Middle frontal gyrus (tissue), 1 donor: ENCODE data around the gene FBXL16.
"Not testable (repeated sequence)": the region's sequence is repeated elsewhere in the genome, so short reads cannot be mapped to it uniquely, and the experiment has no call there.

Experiments
- DNase-seq: peaks from one replicate; pipeline ENCODE4 v3.0.0-alpha.2; 2015; ENCODE audit warnings: low spot score; ENCODE audit errors: extremely low spot score

FBXL16 gene

DNA sequence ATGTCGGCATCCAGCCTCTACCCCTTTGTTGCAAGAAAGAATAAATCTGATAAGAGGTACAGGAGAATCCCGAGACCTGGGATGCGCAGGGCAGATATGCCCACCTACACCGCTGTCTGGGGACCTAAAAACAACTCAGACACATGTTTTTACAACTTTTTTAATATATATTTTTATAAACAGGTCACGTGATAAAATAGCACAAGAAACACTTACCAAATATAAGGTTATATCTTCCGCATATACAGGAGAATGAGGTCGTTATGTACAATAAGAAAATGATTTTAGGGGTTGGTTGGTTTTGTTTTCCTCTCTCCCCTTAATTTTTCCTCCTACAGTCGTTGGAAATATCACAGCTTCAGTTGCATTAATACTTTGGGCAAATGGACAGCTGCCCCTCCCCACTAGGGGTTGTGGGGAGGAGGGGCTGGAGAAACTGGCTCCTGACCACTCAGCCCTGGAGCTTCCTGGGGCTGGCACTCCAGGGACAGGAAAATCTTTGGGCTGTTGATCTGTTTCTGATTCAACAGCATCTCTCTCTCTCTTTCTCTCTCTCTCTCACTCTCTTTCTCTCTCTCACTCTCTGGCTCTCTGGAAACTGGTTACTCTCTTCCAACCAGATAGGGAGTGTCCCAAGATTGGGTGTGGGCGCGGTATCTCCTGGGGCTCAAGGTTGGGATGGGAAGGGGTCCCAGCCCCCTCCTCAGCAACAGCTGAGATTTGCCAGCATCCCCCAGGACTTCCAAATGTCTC lies 13.1 kb downstream of the FBXL16 start:
- no peak for DNase-seq

GRCh38 chr16:691242-691641 lies 14.4 kb downstream of the FBXL16 start:
- not testable (repeated sequence) for DNase-seq

GRCh38 chr16:689175-689897 lies 16.3 kb downstream of the FBXL16 start:
- no peak for DNase-seq

- no peak for DNase-seq
Observed at GRCh38 chr16:687499-687898, 18.1 kb downstream of the FBXL16 start.

- no peak for DNase-seq
Observed at GRCh38 chr16:686459-687260, 18.9 kb downstream of the FBXL16 start.

DNA sequence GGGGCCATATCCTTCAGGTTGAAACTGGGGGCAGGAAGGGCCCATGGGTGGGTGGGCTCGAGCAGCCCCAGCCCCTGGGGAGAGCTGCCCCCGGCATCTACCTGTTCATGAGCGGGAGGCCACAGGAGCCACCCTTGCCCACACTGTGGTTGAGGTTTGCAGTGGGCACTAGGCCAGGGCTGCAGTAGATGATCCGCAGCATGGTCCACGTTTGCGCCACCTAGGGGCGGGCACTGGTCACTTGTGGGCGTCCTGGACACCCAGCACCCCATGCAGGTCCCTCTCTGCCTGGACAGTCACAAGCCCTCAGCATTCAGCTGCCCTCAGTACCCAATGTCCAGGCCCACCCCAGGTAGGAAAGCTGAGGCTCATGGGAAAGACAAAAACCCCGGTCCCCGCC lies 19.6 kb downstream of the FBXL16 start:
- no peak for DNase-seq

DNA sequence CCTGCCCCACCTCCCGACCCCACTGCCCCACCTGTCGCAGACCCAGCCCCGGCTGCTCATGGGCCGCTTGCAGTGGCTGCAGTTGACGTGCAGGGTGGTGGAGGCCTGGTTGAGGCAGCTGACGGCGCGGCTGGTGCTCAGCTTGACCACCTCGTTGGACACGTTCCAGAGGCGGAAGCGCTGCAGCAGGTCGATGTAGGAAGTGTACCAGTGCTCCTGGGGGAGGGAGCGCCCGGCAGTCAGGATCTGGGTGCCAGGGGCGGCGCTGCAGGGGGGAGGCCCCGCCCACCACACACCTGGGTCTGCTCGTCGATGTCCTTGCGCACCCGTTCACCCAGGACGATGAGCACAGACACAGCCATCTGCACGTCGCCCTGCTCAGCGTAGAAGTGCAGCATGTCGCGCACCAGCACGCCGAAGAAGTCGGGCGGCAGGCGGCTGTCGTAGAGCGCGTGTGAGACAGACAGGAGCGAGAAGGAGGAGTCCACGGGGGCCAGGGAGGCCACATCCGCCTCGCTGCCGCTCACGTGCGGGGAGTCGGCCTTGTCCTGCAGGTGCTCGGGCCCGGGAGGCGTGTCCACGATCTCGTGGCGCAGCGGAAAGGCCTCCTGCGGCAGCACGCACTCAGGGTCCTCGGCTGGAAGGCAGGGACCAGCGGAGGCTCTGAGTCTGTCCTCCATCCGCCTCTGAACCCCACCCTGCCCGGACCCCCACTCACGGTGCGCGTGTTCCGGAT lies 20.5 kb downstream of the FBXL16 start:
- DNase-seq = no peak

DNA sequence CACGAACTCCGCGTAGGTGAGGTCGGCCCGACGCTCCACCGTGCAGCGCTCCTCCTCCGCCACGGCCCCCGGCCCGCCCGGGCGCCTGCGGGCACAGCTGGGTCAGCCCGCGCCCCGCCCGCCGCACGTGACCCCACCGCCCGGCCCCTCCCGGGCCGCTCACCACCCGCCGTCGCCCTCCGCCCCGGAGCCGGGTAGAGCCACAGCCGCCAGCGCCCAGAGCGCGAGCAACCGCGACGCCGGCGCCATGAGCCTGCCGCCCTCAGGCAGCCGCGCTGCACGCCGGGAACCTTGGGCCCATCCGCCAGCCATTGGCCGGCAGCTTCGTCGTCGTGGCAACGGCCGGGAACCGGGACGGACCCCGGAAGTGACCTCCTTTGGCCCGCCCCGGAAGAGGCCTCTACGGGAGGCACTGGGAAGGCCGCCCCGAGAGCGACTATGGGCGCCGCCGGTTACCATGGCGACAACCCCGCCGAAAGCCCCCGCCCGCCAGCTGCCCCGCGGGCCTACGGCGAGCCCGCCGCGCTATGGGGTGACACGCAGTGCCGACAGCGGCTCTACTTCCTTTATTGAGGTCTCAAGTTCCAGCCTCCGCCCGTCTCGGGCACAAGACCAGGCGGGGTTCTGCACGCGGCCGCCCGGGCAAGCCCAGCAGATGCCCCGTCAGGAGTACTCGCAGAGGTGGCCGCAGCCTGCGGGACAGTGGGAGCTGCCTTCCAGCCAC lies 21.4 kb downstream of the FBXL16 start, which contains the start of gene JMJD8:
JMJD8 (minus strand) TSS at position 264 of the 724 bp plus-strand sequence; CDS start at position 249, 15 bp downstream.
- DNase-seq = peak; percentile 93

DNA sequence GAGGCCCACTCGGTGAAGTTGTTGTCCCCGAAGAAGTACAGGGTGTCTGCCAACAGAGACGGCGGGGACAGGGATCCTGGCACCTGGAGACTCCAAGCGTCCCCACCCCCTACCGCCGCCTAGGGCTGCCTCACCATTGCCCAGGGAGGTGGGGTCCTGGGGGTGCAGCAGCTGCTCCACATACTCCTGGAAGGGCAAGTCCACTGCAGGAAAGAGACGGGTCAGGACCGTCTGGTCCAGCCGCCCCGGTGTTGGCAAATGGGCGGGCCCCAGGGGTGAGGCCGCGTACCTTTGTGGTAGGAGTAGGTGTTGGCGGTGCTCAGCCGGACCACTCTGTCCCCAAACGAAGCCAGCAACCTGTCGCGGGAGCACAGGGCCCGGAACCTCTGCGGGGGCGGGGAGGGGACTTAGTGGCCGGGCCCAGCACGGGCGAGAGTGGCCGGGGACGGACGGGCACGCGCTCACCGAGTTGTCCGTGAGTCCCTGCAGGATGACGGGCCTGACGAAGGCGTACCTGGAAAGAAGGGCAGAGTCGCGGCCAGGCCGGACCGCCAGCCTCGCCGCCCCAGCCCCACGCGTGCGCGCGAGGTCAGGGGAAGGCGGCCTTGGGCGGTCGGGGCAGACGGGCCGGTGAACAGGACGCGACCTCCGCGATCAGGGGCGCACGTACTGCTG lies 22.1 kb downstream of the FBXL16 start:
- no peak for DNase-seq

GRCh38 chr16:682493-683395 lies 22.9 kb downstream of the FBXL16 start:
- DNase-seq = no peak

DNA sequence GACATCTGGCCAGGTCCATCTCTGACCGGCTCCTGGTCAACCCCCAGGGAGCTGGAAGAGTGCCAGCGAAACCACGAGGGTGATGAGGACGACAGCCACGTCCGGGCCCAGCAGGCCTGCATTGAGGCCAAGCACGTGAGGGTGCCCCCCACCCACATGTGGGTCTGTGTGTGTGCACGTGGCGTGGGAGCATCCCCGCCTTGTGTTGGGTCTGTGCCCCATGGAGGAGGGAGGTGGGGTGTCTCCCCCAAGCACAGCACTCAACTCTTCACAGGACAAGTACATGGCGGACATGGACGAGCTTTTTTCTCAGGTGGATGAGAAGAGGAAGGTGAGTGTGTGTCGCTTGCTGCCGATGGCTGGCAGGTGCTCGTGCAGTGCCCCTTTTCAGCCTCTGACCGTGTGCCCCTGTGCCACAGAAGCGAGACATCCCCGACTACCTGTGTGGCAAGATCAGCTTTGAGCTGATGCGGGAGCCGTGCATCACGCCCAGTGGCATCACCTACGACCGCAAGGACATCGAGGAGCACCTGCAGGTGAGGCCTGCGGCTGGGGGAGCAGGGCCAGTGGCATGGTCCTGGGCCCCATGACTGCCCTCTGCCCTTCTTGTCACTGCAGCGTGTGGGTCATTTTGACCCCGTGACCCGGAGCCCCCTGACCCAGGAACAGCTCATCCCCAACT lies 23.7 kb downstream of the FBXL16 start:
- DNase-seq = no peak

DNA sequence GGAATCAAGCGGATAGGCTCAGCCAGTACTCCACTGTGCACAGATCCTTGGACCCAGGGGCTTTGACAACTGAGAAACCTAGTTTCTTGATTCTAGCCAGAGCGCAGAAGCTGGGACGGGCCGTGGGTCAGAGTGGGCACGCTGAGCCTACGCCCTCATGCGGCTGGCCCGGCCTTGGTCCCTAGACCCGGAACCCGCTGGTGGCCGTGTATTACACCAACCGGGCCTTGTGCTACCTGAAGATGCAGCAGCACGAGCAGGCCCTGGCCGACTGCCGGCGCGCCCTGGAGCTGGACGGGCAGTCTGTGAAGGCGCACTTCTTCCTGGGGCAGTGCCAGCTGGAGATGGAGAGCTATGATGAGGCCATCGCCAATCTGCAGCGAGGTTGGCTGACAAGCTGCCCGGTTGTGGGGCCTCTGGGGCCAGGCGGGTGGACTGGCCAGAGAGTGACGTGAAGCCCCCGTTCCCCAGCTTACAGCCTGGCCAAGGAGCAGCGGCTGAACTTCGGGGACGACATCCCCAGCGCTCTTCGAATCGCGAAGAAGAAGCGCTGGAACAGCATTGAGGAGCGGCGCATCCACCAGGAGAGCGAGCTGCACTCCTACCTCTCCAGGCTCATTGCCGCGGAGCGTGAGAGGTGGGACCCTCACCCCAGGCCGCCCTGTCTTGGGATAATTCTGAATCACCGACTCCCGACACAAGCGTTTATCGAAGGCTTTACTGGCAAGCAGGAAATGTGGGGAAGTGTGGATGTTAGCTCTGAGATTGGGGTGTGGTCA lies 24.4 kb downstream of the FBXL16 start:
- DNase-seq = no peak

GRCh38 chr16:680625-680945 lies 25.0 kb downstream of the FBXL16 start:
- no peak for DNase-seq

DNA sequence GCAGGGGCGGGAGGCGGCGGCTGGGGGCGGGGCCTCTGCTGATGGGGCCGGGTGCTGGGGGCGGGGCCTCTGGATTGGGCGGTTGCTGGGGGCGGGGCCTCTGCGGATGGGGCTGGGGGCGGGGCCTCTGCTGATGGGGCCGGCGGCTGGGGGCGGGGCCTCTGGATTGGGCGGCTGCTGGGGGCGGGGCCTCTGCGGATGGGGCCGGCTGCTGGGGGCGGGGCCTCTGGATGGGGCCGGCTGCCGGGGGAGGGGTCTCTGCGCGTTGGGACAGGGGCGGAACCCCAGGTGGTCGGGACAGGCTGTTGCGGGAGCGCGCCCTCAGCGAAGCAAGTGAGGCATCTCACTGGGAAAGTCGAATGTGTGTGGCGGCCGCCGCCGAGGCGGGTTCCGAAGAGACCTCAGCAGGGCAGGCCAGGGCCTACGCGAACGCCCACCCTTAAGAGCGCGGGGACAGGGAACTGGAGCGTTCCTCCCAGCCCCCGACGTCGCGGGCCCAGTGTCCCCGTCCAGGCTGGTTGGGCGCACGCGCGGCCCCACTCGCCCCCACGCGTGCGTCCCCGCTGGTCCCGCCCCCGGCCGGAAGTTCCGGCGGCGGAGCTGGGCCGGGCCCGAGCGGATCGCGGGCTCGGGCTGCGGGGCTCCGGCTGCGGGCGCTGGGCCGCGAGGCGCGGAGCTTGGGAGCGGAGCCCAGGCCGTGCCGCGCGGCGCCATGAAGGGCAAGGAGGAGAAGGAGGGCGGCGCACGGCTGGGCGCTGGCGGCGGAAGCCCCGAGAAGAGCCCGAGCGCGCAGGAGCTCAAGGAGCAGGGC lies 25.6 kb downstream of the FBXL16 start, which contains the start of gene STUB1:
STUB1 (plus strand) TSS at position 597 of the 811 bp plus-strand sequence; CDS start at position 713, 116 bp downstream.
- peak; percentile 81 for DNase-seq

GRCh38 chr16:678858-679813 lies 26.5 kb downstream of the FBXL16 start:
- no peak for DNase-seq
